Measurements from ENCODE around the gene IRF2. TPM values are rescaled to one million over a fixed set of nuclear protein-coding genes. Genes with fewer than 3 reads are reported as not detected.

Gene IRF2
- 40.1 and 40.6 TPM in 2 replicates for total RNA-seq (2014; rRNA removed; shearing (Covaris generic))

- DNase-seq (ENCODE audit: low read depth): peak; percentile 94
These were observed at the start of gene IRF2 for GRCh38 chr4:184474263-184475095. Gene IRF2, minus strand, starts transcription at chr4:184474550. Its CDS starts 45,486 bp downstream, at chr4:184429064.

GRCh38 chr4:184515606-184516005 lies 41.3 kb upstream of the IRF2 start:
- DNase-seq (ENCODE audit: low read depth): no peak

- DNase-seq (ENCODE audit: low read depth): peak; percentile 76
These were observed 40.0 kb upstream of the IRF2 start for GRCh38 chr4:184514121-184514988.

- DNase-seq (ENCODE audit: low read depth): no peak
These were observed 39.4 kb upstream of the IRF2 start for GRCh38 chr4:184513802-184514120.

GRCh38 chr4:184511156-184511555 lies 36.8 kb upstream of the IRF2 start:
- DNase-seq (ENCODE audit: low read depth): no peak

GRCh38 chr4:184510401-184510800 lies 36.1 kb upstream of the IRF2 start:
- DNase-seq (ENCODE audit: low read depth): no peak

- DNase-seq (ENCODE audit: low read depth): no peak
These were observed 32.3 kb upstream of the IRF2 start for GRCh38 chr4:184506527-184507121.

GRCh38 chr4:184504385-184504784 lies 30.0 kb upstream of the IRF2 start:
- DNase-seq (ENCODE audit: low read depth): no peak

- DNase-seq (ENCODE audit: low read depth): peak; percentile 38
These were observed 29.5 kb upstream of the IRF2 start for GRCh38 chr4:184503869-184504300.

GRCh38 chr4:184500748-184501589 lies 26.6 kb upstream of the IRF2 start:
- DNase-seq (ENCODE audit: low read depth): no peak

- no peak for DNase-seq (ENCODE audit: low read depth)
These were observed 25.6 kb upstream of the IRF2 start for GRCh38 chr4:184499996-184500395.

- no peak for DNase-seq (ENCODE audit: low read depth)
These were observed 24.2 kb upstream of the IRF2 start for GRCh38 chr4:184498598-184498997.

- no peak for DNase-seq (ENCODE audit: low read depth)
These were observed 15.4 kb upstream of the IRF2 start for GRCh38 chr4:184489771-184490170.

GRCh38 chr4:184487503-184487902 lies 13.2 kb upstream of the IRF2 start:
- no peak for DNase-seq (ENCODE audit: low read depth)

GRCh38 chr4:184485279-184485678 lies 10.9 kb upstream of the IRF2 start:
- DNase-seq (ENCODE audit: low read depth): no peak

- no peak for DNase-seq (ENCODE audit: low read depth)
These were observed 7.2 kb upstream of the IRF2 start for GRCh38 chr4:184481544-184481943.

- no peak for DNase-seq (ENCODE audit: low read depth)
These were observed 5.2 kb upstream of the IRF2 start for GRCh38 chr4:184479516-184479950.

- DNase-seq (ENCODE audit: low read depth): no peak
These were observed 3.0 kb upstream of the IRF2 start for GRCh38 chr4:184477201-184477999.

GRCh38 chr4:184476695-184477094 lies 2.3 kb upstream of the IRF2 start:
- DNase-seq (ENCODE audit: low read depth): no peak

GRCh38 chr4:184475498-184475897 lies 1.1 kb upstream of the IRF2 start:
- no peak for DNase-seq (ENCODE audit: low read depth)

GRCh38 chr4:184475096-184475461 lies 729 bp upstream of the IRF2 start:
- peak; percentile 50 for DNase-seq (ENCODE audit: low read depth)

All from M059J (cell line).